Sigmoid colon (tissue), 7 donors: ENCODE data around the gene CARD8. TPM values are rescaled to one million over a fixed set of nuclear protein-coding genes. Genes with fewer than 3 reads are reported as not detected.

ENCODE experiments used
- DNase-seq: peaks from one replicate; pipeline ENCODE4 v3.0.0-alpha.2; 2019
- H3K27ac ChIP-seq, 4 donors: fragments of 200-600 bp; sonication (generic); one replicate each; pipeline ENCODE4 v1.5.1; 2016 to 2019; ENCODE audit warnings: mild to moderate bottlenecking in 1 of 4
- H3K27me3 ChIP-seq, 3 donors: fragments of 200-600 bp; sonication (generic); one replicate each; pipeline ENCODE4 v1.5.1; 2019; ENCODE audit warnings: mild to moderate bottlenecking in 1 of 3
- H3K36me3 ChIP-seq, 4 donors: fragments of 200-600 bp; sonication (generic); one replicate each; pipeline ENCODE4 v1.5.1; 2016 to 2019
- H3K4me1 ChIP-seq, 4 donors: fragments of 200-600 bp; sonication (generic); one replicate each; pipeline ENCODE4 v1.5.1; 2017 to 2019
- H3K4me3 ChIP-seq, 4 donors: fragments of 200-600 bp; sonication (generic); one replicate each; pipeline ENCODE4 v1.5.1; 2017 to 2019; ENCODE audit warnings: mild to moderate bottlenecking in 2 of 4, moderate library complexity in 1 of 4
- H3K9me3 ChIP-seq, 4 donors: fragments of 200-600 bp in 3 of 4; sonication (generic) in 3 of 4; one replicate each; pipeline versions ENCODE4 v1.5.1 to v1.6.1; 2013 to 2019
- EP300 ChIP-seq, 4 donors: sonication (generic); formaldehyde crosslinking; IDR thresholded peaks; one replicate each; pipeline ENCODE4 v1.6.1; 2017; ENCODE audit warnings: antibody characterized with exemption in 4 of 4
- POLR2A ChIP-seq, 2 donors: fragments of 450-650 bp; IDR thresholded peaks; one replicate each; pipeline ENCODE4 v1.6.1; 2016; ENCODE audit warnings: antibody characterized with exemption in 2 of 2, mild to moderate bottlenecking in 2 of 2, moderate library complexity in 2 of 2
- POLR2AphosphoS5 ChIP-seq, 4 donors: sonication (generic); formaldehyde crosslinking; IDR thresholded peaks; one replicate each; pipeline ENCODE4 v1.6.1; 2017; ENCODE audit warnings: antibody characterized with exemption in 4 of 4
- WGBS, 2 donors: extraction: QIAGEN DNeasy Blood & Tissue Kit; methylation state at CpG; one replicate each; pipeline ENCODE4 v1.1.7; 2013; 5-methylcytosine and 5-hydroxymethylcytosine counted together
- intact Hi-C: fragments of 100-400 bp; cut with DNase I; formaldehyde crosslinking; loops from one replicate; pipeline ENCODE4 v1.15.1; 2023
- polyA plus RNA-seq, 3 donors: library from polyadenylated mRNA; stranded (reverse); fragments of 200-250 nt; gene quantifications; one replicate each; pipeline ENCODE4 v1.2.3, GENCODE V29; 2013
- total RNA-seq, 4 donors: library from RNA; depleted of rRNA; stranded (reverse); fragments of >200 nt; gene quantifications; one replicate each; pipeline ENCODE4 v1.1.0, GENCODE V29; 2016
- TF ChIP-seq, protein P1 (sequence below), 4 experiments: fragments of 450-650 bp in 3 of 4; fragments of 200-600 bp in 1 of 4; IDR thresholded peaks; one replicate each; pipeline ENCODE4 v1.5.1; 2016 to 2019; ENCODE audit warnings: antibody characterized with exemption in 4 of 4, mild to moderate bottlenecking in 3 of 4, moderate library complexity in 2 of 4
- donor health status: healthy with polysubstance abuse.
- donor health status: Bipolar disorder and iron deficiency.
- donor health status: healthy.

Gene CARD8
- total and polyA plus RNA-seq, 7 donors: 6.0 to 37.7 (median 22.3) TPM

GRCh38 chr19:48169939-48170803 is 85.5 kb downstream of the CARD8 start, which contains the start of the genes LIG1 and ZSWIM9:
Gene LIG1 (minus strand): TSS chr19:48170344. CDS start chr19:48165566, 4,778 bp downstream.
Gene ZSWIM9 (plus strand): TSS chr19:48170680. CDS start chr19:48171803, 1,123 bp downstream.
- peak within 1 kb of the TSS; percentile 83 to 96 (median 87) for H3K27ac ChIP-seq
- peak within 1 kb of the TSS; percentile 70 to 84 (median 80) for H3K4me3 ChIP-seq
- 1% methylated on average over 82 of the region's 82 CpGs for WGBS, 2 donors
- H3K36me3 ChIP-seq: peaks cover 0 to 28% (median 2%) of the 10 kb centered on the region in 4 donors
- DNase-seq: peak; percentile 94
- peaks cover 0 to 22% (median 16%) of the 10 kb centered on the region in 4 donors for H3K4me1 ChIP-seq
- no peak for TF ChIP-seq POLR2A (IDR thresholded peaks at IDR 0.05)
- TF ChIP-seq EP300 (IDR thresholded peaks at IDR 0.05): peak in 1 of 4 donors; percentile 63
- peak; percentile 22 to 69 (median 50) for TF ChIP-seq POLR2AphosphoS5 (IDR thresholded peaks at IDR 0.05)
- TF ChIP-seq, protein P1, sequence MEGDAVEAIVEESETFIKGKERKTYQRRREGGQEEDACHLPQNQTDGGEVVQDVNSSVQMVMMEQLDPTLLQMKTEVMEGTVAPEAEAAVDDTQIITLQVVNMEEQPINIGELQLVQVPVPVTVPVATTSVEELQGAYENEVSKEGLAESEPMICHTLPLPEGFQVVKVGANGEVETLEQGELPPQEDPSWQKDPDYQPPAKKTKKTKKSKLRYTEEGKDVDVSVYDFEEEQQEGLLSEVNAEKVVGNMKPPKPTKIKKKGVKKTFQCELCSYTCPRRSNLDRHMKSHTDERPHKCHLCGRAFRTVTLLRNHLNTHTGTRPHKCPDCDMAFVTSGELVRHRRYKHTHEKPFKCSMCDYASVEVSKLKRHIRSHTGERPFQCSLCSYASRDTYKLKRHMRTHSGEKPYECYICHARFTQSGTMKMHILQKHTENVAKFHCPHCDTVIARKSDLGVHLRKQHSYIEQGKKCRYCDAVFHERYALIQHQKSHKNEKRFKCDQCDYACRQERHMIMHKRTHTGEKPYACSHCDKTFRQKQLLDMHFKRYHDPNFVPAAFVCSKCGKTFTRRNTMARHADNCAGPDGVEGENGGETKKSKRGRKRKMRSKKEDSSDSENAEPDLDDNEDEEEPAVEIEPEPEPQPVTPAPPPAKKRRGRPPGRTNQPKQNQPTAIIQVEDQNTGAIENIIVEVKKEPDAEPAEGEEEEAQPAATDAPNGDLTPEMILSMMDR (IDR thresholded peaks at IDR 0.05): no peak
- H3K27me3 ChIP-seq: no peaks in the 10 kb centered on the region
- intact Hi-C loops: loop anchor here (2.0 to 5.0 kb wide), 2 partner anchors 35 to 92 kb away; no protein-coding TSS in a partner anchor
- no peaks in the 10 kb centered on the region for H3K9me3 ChIP-seq

DNA sequence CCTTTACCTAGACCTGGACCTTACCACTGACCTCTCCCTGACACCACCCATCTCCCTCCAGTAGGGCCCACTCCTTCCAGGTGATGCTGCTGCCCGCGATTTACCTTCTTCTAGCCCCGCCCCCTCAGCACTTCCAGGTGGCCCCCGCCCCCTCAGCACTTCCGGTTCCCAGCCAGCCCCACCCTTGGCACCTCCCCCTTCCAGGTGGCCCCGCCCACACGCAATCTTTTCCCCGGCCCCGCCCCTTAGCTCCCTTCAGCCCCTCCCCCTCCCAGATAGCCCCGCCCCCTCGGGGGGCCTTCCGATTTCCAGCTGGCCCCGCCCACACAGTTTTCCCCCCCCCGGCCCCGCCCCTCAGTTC is 86.2 kb downstream of the CARD8 start:
- Histone ChIP-seq H3K27ac (peak overlapping the region; percentile 83 to 96 (median 87)), H3K36me3 (peaks cover 0 to 23% (median 2%) of the 10 kb centered on the region in 4 donors), H3K27me3 (no peaks in the 10 kb centered on the region), H3K4me3 (peak overlapping the region; percentile 70 to 84 (median 80)), H3K9me3 (no peaks in the 10 kb centered on the region), H3K4me1 (peaks cover 0 to 22% (median 16%) of the 10 kb centered on the region in 4 donors)
- 2% methylated on average over 15 of the region's 15 CpGs for WGBS, 2 donors
- TF ChIP-seq POLR2A (IDR thresholded peaks at IDR 0.05): no peak
- no peak for TF ChIP-seq POLR2AphosphoS5 (IDR thresholded peaks at IDR 0.05)
- TF ChIP-seq, protein P1 (IDR thresholded peaks at IDR 0.05): no peak
- no peak for TF ChIP-seq EP300 (IDR thresholded peaks at IDR 0.05)
- intact Hi-C loops: no loop called here
- DNase-seq: peak; percentile 81

DNA sequence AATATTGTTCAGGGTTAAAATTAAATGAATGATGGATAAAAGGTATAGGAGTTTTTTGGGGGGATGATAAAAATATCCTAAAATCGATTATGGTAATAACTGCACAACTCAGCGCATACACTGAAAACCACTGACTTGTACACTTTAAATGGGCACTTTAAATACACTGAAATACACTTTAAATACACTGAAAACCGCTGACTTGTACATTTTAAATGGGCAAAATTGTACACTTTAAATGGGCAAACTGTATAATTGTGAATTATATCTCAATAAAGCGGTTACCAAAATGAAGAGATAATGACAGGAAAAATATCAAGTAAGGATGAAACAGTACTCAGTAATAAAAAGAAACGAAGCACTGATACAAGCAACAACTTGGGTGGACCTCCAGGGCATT is 87.0 kb downstream of the CARD8 start:
- H3K27ac ChIP-seq: peak overlapping the region in 1 of 4 donors; percentile 86
- H3K36me3 ChIP-seq: peaks cover 0 to 15% (median 2%) of the 10 kb centered on the region in 4 donors
- no peaks in the 10 kb centered on the region for H3K27me3 ChIP-seq
- no peaks in the 10 kb centered on the region for H3K9me3 ChIP-seq
- no peak for DNase-seq
- no peak overlapping the region for H3K4me3 ChIP-seq
- no peak for TF ChIP-seq EP300 (IDR thresholded peaks at IDR 0.05)
- peaks cover 0 to 22% (median 16%) of the 10 kb centered on the region in 4 donors for H3K4me1 ChIP-seq
- intact Hi-C loops: no loop called here
- 79 to 96% methylated on average over 5 of the region's 5 CpGs for WGBS, 2 donors

DNA sequence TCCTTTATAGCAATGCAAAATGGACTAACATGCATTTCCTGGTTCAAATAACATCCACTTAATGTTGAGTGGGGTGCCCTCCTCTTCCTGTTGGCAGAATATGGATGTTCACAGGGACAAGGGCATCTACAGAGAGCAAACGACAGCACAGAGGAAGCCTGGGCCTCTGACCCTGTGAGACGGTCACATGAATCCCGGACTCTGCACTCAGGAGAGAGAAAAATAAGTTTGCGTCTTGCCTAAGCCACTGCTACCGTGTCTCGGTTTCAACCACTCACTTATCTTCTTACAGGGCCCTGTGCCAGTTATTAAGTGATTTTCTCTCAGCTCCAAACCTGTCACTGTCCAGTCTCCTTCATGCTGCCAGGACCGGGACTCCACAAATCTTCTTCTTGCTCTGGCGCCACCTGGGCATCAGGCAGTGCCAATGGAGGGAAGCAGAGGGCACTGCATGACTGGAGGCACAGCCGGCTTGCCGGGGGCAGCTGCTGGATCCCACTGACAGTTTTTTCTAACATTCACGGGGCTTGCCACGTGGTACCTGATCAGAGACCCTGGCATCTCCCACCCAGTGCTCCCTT is 97.4 kb downstream of the CARD8 start:
- DNase-seq: no peak
- H3K36me3 ChIP-seq: peaks cover 0 to 6% (median 0%) of the 10 kb centered on the region in 4 donors
- no peaks in the 10 kb centered on the region for H3K4me1 ChIP-seq
- 89 to 92% methylated on average over 12 of the region's 12 CpGs for WGBS, 2 donors
- no peaks in the 10 kb centered on the region for H3K27me3 ChIP-seq
- H3K4me3 ChIP-seq: no peak overlapping the region
- no peak overlapping the region for H3K27ac ChIP-seq
- H3K9me3 ChIP-seq: no peaks in the 10 kb centered on the region
- TF ChIP-seq EP300 (IDR thresholded peaks at IDR 0.05) (no peak), POLR2A (IDR thresholded peaks at IDR 0.05) (no peak), POLR2AphosphoS5 (IDR thresholded peaks at IDR 0.05) (no peak)
- TF ChIP-seq, protein P1 (IDR thresholded peaks at IDR 0.05): no peak
- intact Hi-C loops: no loop called here

Other genes starting within 250 kb of the CARD8 start
- not detected for gene CABP5, start 211.8 kb downstream of the CARD8 start, total RNA-seq
- gene CABP5, start 211.8 kb downstream of the CARD8 start, polyA plus RNA-seq: 10 to 100 TPM in 1 of 3 donors, not detected in 2; 22.8 TPM
- gene PLA2G4C, start 145.1 kb downstream of the CARD8 start, total RNA-seq: 10 to 100 TPM; 11.8 to 18.5 (median 13.1) TPM
- gene PLA2G4C, start 145.1 kb downstream of the CARD8 start, polyA plus RNA-seq: 1 to 10 TPM in 2 of 3 donors, under 1 TPM in 1; 0.60 to 6.4 (median 6.0) TPM
- 10 to 100 TPM in 1 of 4 donors, 1 to 10 TPM in 3; 4.3 to 16.9 (median 6.5) TPM for gene LIG1, start 85.6 kb downstream of the CARD8 start, total RNA-seq
- gene LIG1, start 85.6 kb downstream of the CARD8 start, polyA plus RNA-seq: 10 to 100 TPM; 11.4 to 41.6 (median 15.5) TPM
- 1 to 10 TPM; 2.4 to 10.0 (median 4.0) TPM for gene ZSWIM9, start 85.2 kb downstream of the CARD8 start, total RNA-seq
- gene ZSWIM9, start 85.2 kb downstream of the CARD8 start, polyA plus RNA-seq: 1 to 10 TPM; 4.2 to 6.1 (median 6.0) TPM
- gene ZNF114, start 14.2 kb upstream of the CARD8 start, total RNA-seq: not detected
- under 1 TPM in 1 of 3 donors, not detected in 2; 0.26 TPM for gene ZNF114, start 14.2 kb upstream of the CARD8 start, polyA plus RNA-seq
- 10 to 100 TPM; 60.4 to 77.1 (median 69.7) TPM for gene EMP3, start 69.6 kb upstream of the CARD8 start, total RNA-seq
- 10 to 100 TPM; 21.7 to 47.7 (median 42.0) TPM for gene EMP3, start 69.6 kb upstream of the CARD8 start, polyA plus RNA-seq
- 1 to 10 TPM; 5.4 to 8.9 (median 6.8) TPM for gene TMEM143, start 108.0 kb upstream of the CARD8 start, total RNA-seq
- gene TMEM143, start 108.0 kb upstream of the CARD8 start, polyA plus RNA-seq: 1 to 10 TPM; 4.2 to 8.7 (median 5.4) TPM
- not detected for gene SYNGR4, start 108.5 kb upstream of the CARD8 start, total RNA-seq
- under 1 TPM in 1 of 3 donors, not detected in 2; 0.25 TPM for gene SYNGR4, start 108.5 kb upstream of the CARD8 start, polyA plus RNA-seq
- 100 to 1,000 TPM in 1 of 4 donors, 10 to 100 TPM in 3; 61.5 to 109 (median 71.1) TPM for gene KDELR1, start 135.6 kb upstream of the CARD8 start, total RNA-seq
- gene KDELR1, start 135.6 kb upstream of the CARD8 start, polyA plus RNA-seq: 100 to 1,000 TPM in 1 of 3 donors, 10 to 100 TPM in 2; 74.7 to 195 (median 87.7) TPM
- gene GRIN2D, start 137.8 kb upstream of the CARD8 start, total RNA-seq: under 1 TPM in 3 of 4 donors, not detected in 1; under 0.01 to 0.36 (median 0.16) TPM
- under 1 TPM in 1 of 3 donors, not detected in 2; 0.26 TPM for gene GRIN2D, start 137.8 kb upstream of the CARD8 start, polyA plus RNA-seq
- 10 to 100 TPM; 12.5 to 25.5 (median 17.6) TPM for gene GRWD1, start 190.1 kb upstream of the CARD8 start, total RNA-seq
- gene GRWD1, start 190.1 kb upstream of the CARD8 start, polyA plus RNA-seq: 10 to 100 TPM in 1 of 3 donors, 1 to 10 TPM in 2; 7.8 to 21.5 (median 9.9) TPM
- gene KCNJ14, start 199.7 kb upstream of the CARD8 start, total RNA-seq: 1 to 10 TPM in 1 of 4 donors, under 1 TPM in 3; 0.16 to 1.4 (median 0.49) TPM
- under 1 TPM in 2 of 3 donors, not detected in 1; under 0.01 to 0.61 TPM for gene KCNJ14, start 199.7 kb upstream of the CARD8 start, polyA plus RNA-seq
- gene CYTH2, start 213.5 kb upstream of the CARD8 start, total RNA-seq: 10 to 100 TPM; 30.0 to 49.3 (median 35.8) TPM
- gene CYTH2, start 213.5 kb upstream of the CARD8 start, polyA plus RNA-seq: 10 to 100 TPM; 52.8 to 71.4 (median 64.9) TPM